Tibial artery (tissue), 4 donors: ENCODE measurements around the gene TIMP4.

Experiments used
- DNase-seq, 2 donors: peaks; one replicate each; pipeline ENCODE4 v3.0.0-alpha.2; 2019
- H3K27ac ChIP-seq, 2 donors: fragments of 200-600 bp; sonication (generic) in 1 of 2; 1 replicate in 1 of 2; 2 replicates in 1 of 2; pipeline ENCODE4 v1.5.1; 2018 to 2019; ENCODE audit warnings: mild to moderate bottlenecking in 1 of 2
- H3K27me3 ChIP-seq, 2 donors: fragments of 200-600 bp; sonication (generic) in 1 of 2; one replicate each; pipeline versions ENCODE4 v1.5.1 to v1.6.0; 2016 to 2019
- H3K36me3 ChIP-seq, 3 donors: fragments of 200-600 bp; sonication (generic) in 2 of 3; one replicate each; pipeline ENCODE4 v1.5.1; 2016 to 2019; ENCODE audit warnings: mild to moderate bottlenecking in 2 of 3
- H3K4me1 ChIP-seq, 4 donors: fragments of 200-600 bp; sonication (generic) in 2 of 4; 1 replicate in 3 of 4; 2 replicates in 1 of 4; pipeline ENCODE4 v1.5.1; 2016 to 2019
- H3K4me3 ChIP-seq, 2 donors: fragments of 200-600 bp; sonication (generic) in 1 of 2; 1 replicate in 1 of 2; 2 replicates in 1 of 2; pipeline ENCODE4 v1.5.1; 2018 to 2019; ENCODE audit warnings: mild to moderate bottlenecking in 2 of 2
- H3K9me3 ChIP-seq, 3 donors: fragments of 200-600 bp; sonication (generic) in 1 of 3; one replicate each; pipeline ENCODE4 v1.5.1; 2016 to 2019
- intact Hi-C: fragments of 100-400 bp; cut with DNase I; formaldehyde crosslinking; loops from one replicate; pipeline ENCODE4 v1.15.0; 2023; ENCODE audit warnings: low total_unique reads
- TF ChIP-seq, protein P1 (sequence below), 2 experiments: fragments of 200-600 bp in 1 of 2; fragments of 450-650 bp in 1 of 2; IDR thresholded peaks; one replicate each; pipeline ENCODE4 v1.5.1; 2017 to 2019; ENCODE audit warnings: antibody characterized with exemption in 2 of 2, mild to moderate bottlenecking in 1 of 2, moderate library complexity in 1 of 2

TIMP4 gene

GRCh38 chr3:12117473-12117872 lies 41.2 kb downstream of the TIMP4 start:
- TF ChIP-seq, protein P1, sequence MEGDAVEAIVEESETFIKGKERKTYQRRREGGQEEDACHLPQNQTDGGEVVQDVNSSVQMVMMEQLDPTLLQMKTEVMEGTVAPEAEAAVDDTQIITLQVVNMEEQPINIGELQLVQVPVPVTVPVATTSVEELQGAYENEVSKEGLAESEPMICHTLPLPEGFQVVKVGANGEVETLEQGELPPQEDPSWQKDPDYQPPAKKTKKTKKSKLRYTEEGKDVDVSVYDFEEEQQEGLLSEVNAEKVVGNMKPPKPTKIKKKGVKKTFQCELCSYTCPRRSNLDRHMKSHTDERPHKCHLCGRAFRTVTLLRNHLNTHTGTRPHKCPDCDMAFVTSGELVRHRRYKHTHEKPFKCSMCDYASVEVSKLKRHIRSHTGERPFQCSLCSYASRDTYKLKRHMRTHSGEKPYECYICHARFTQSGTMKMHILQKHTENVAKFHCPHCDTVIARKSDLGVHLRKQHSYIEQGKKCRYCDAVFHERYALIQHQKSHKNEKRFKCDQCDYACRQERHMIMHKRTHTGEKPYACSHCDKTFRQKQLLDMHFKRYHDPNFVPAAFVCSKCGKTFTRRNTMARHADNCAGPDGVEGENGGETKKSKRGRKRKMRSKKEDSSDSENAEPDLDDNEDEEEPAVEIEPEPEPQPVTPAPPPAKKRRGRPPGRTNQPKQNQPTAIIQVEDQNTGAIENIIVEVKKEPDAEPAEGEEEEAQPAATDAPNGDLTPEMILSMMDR (IDR thresholded peaks at IDR 0.05) = no peak
- H3K27me3 ChIP-seq = peaks cover 0 to 2% of the 10 kb centered on the region in 2 donors
- H3K36me3 ChIP-seq = no peaks in the 10 kb centered on the region
- no peak overlapping the region for H3K4me3 ChIP-seq
- H3K4me1 ChIP-seq = no peaks in the 10 kb centered on the region
- intact Hi-C loops = no loop called here
- DNase-seq = no peak
- H3K9me3 ChIP-seq = no peaks in the 10 kb centered on the region
- H3K27ac ChIP-seq = no peak overlapping the region

DNA sequence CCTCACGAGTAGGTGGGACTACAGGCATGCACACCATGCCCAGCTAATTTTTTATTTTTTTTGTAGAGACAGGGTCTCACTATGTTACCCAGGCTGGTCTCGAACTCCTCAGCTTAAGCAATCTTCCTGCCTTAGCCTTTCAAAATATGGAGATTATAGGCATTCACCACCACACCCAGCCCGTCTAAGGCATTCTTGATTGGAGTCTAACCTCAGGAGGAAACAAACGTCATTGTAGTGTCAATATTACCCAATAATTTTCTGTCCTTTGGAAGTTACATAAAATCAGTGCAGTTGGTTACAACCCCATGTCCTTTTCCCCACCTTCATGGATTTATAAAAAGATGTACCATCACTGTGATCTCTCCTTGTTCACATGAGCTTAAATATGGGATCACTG lies 41.8 kb downstream of the TIMP4 start:
- TF ChIP-seq, protein P1 (IDR thresholded peaks at IDR 0.05) = no peak
- H3K9me3 ChIP-seq = no peaks in the 10 kb centered on the region
- no peaks in the 10 kb centered on the region for H3K4me1 ChIP-seq
- H3K4me3 ChIP-seq = no peak overlapping the region
- no peaks in the 10 kb centered on the region for H3K36me3 ChIP-seq
- H3K27ac ChIP-seq = no peak overlapping the region
- DNase-seq = no peak
- intact Hi-C loops = no loop called here
- H3K27me3 ChIP-seq = peaks cover 0 to 2% of the 10 kb centered on the region in 2 donors

DNA sequence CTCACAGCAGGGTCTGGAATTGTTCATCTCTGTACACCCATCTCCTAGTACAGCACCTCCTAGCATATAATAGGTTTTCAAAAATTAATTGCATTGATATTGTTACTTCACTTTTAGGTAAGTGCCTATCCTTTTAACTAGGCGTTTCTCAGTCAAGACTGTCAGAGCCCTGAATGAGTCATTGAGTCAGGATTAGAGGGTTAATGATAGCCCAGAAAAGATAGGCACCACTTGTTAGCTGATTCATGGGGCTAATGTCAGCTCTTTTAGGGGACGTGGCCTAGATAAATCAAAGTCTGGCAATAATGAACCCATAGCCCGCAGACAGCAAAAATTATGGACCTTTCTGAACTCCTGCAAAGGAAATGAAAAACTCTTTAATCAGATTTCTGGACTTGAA lies 42.9 kb downstream of the TIMP4 start:
- TF ChIP-seq, protein P1 (IDR thresholded peaks at IDR 0.05) = no peak
- Histone ChIP-seq H3K27ac (no peak overlapping the region), H3K9me3 (no peaks in the 10 kb centered on the region), H3K36me3 (no peaks in the 10 kb centered on the region), H3K27me3 (peaks cover 0 to 2% of the 10 kb centered on the region in 2 donors), H3K4me3 (no peak overlapping the region), H3K4me1 (no peaks in the 10 kb centered on the region)
- intact Hi-C loops = no loop called here
- no peak for DNase-seq

DNA sequence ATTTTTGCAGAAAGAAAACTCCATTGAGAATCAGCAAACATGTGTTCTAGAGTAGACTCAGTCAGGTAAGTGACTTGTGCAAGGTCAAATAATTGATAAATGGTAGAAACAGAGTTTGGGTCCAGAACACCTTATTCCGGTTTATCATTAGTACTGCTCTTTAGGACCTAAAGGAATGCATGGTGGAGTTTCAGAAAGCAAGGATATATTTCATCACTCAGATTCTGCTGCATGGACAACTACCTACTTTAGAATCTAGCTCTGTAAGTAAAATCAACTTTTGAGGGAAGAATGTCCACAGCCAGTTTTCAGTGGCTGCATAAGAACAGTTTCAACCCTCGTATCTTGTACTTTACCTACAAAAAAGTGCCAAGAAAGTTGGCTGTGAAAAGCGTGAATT lies 43.6 kb downstream of the TIMP4 start:
- H3K4me1 ChIP-seq = no peaks in the 10 kb centered on the region
- H3K4me3 ChIP-seq = no peak overlapping the region
- no peak overlapping the region for H3K27ac ChIP-seq
- H3K36me3 ChIP-seq = no peaks in the 10 kb centered on the region
- peaks cover 0 to 2% of the 10 kb centered on the region in 2 donors for H3K27me3 ChIP-seq
- no peak for DNase-seq
- TF ChIP-seq, protein P1 (IDR thresholded peaks at IDR 0.05) = no peak
- intact Hi-C loops = no loop called here
- no peaks in the 10 kb centered on the region for H3K9me3 ChIP-seq

DNA sequence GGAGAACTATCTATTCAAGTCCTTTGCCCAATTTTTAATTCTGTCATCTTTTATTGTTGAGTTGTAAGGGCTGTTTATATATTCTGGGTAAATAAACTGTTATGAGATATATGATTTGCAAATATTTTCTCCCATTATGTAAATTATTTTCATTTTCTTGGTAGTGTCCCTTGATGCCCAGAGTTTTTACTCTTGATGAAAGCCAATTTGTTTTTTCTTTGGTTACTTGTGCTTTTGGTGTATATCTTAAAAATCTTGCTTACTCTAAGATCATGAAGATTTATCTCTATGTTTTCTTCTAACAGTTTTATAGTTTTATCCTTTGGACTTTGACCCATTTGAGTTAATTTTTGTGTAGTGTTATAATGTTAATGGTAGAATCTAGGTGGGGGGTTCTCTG lies 44.5 kb downstream of the TIMP4 start:
- TF ChIP-seq, protein P1 (IDR thresholded peaks at IDR 0.05) = no peak
- no peaks in the 10 kb centered on the region for H3K36me3 ChIP-seq
- no peak for DNase-seq
- intact Hi-C loops = no loop called here
- H3K4me1 ChIP-seq = no peaks in the 10 kb centered on the region
- H3K27me3 ChIP-seq = peaks cover 0 to 2% of the 10 kb centered on the region in 2 donors
- H3K27ac ChIP-seq = no peak overlapping the region
- H3K9me3 ChIP-seq = no peaks in the 10 kb centered on the region
- H3K4me3 ChIP-seq = no peak overlapping the region

DNA sequence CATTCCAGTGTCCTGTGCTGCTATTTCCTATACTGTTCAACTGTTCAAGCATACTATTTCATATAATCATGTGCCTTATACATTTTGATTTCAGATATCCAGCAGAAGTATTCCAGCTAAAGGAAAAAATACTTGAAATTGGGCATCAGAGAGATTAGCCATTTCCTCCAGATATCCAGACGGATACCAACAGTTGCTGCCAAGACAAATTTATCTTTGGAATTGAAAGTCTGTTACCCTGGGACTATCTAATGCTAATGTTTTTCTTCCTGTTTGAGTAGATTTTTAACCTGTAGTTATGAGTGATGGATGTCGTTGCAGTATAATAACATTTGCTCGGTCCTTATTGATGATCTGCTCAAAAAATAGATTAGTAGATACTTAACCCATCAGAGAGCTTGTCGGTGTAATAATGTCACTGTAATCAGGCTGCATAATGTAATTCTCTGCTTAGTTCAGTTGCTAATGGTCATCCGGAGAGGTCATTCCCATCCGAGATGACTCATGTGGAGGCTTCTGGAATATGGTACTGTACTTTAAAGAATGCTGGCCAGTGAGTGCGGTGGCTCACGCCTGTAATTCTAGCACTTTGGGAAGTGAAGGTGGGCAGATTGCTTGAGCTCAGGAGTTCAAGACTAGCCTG lies 51.5 kb downstream of the TIMP4 start:
- Histone ChIP-seq H3K36me3 (no peaks in the 10 kb centered on the region), H3K4me3 (no peak overlapping the region), H3K27ac (no peak overlapping the region), H3K9me3 (no peaks in the 10 kb centered on the region), H3K27me3 (no peaks in the 10 kb centered on the region), H3K4me1 (no peaks in the 10 kb centered on the region)
- intact Hi-C loops = no loop called here
- TF ChIP-seq, protein P1 (IDR thresholded peaks at IDR 0.05) = no peak
- no peak for DNase-seq
